ENCODE measurements around the gene SSH3. TPM values are rescaled to one million over a fixed set of nuclear protein-coding genes. Genes with fewer than 3 reads are reported as not detected.
A peak's percentile ranks its signal among the peaks of the same experiment; 100 is the strongest.

SSH3 gene
- total and polyA plus RNA-seq, 2 experiments from 2014 or later: 26.7 to 39.9 TPM

GRCh38 chr11:67353317-67354074 is 50.2 kb downstream of the SSH3 start, which contains the start of gene POLD4:
TSS of gene POLD4 (minus strand) at chr11:67353546. CDS start at chr11:67353399, 147 bp downstream.
- TF ChIP-seq CTCF (IDR thresholded peaks at IDR 0.05; ENCODE audit: low read depth, low read length): no peak
- DNase-seq (ENCODE audit: low read depth in 1 of 2, low spot score in 1 of 2): peak; percentile 97 to 99
- Histone ChIP-seq H3K9me3 (ENCODE audit: low read depth) (no peaks in the 10 kb centered on the region), H3K4me1 (ENCODE audit: low read depth) (peaks cover 10% of the 10 kb centered on the region), H3K36me3 (no peaks in the 10 kb centered on the region), H3K27ac (peak within 1 kb of the TSS; percentile 91), H3K27me3 (no peaks in the 10 kb centered on the region), H3K4me3 (peak within 1 kb of the TSS; percentile 67)

GRCh38 chr11:67354075-67355022 is 51.0 kb downstream of the SSH3 start:
- Histone ChIP-seq H3K36me3 (no peaks in the 10 kb centered on the region), H3K4me3 (peak overlapping the region; percentile 67), H3K9me3 (ENCODE audit: low read depth) (no peaks in the 10 kb centered on the region), H3K4me1 (ENCODE audit: low read depth) (peaks cover 10% of the 10 kb centered on the region), H3K27ac (peak overlapping the region; percentile 91), H3K27me3 (no peaks in the 10 kb centered on the region)
- peak in 1 of 2 donors; percentile 93 for DNase-seq (ENCODE audit: low read depth in 1 of 2, low spot score in 1 of 2)
- TF ChIP-seq CTCF (IDR thresholded peaks at IDR 0.05; ENCODE audit: low read depth, low read length): peak; percentile 4

- Histone ChIP-seq H3K27ac (no peak overlapping the region), H3K4me3 (no peak overlapping the region), H3K9me3 (ENCODE audit: low read depth) (no peaks in the 10 kb centered on the region), H3K27me3 (no peaks in the 10 kb centered on the region), H3K36me3 (no peaks in the 10 kb centered on the region), H3K4me1 (ENCODE audit: low read depth) (peaks cover 10% of the 10 kb centered on the region)
- no peak for TF ChIP-seq CTCF (IDR thresholded peaks at IDR 0.05; ENCODE audit: low read depth, low read length)
- no peak for DNase-seq (ENCODE audit: low read depth in 1 of 2, low spot score in 1 of 2)
These were observed 51.9 kb downstream of the SSH3 start for GRCh38 chr11:67355023-67355793.

- TF ChIP-seq CTCF (IDR thresholded peaks at IDR 0.05; ENCODE audit: low read depth, low read length): no peak
- Histone ChIP-seq H3K9me3 (ENCODE audit: low read depth) (no peaks in the 10 kb centered on the region), H3K27me3 (no peaks in the 10 kb centered on the region), H3K27ac (no peak overlapping the region), H3K36me3 (no peaks in the 10 kb centered on the region), H3K4me1 (ENCODE audit: low read depth) (peaks cover 10% of the 10 kb centered on the region), H3K4me3 (no peak overlapping the region)
- DNase-seq (ENCODE audit: low read depth in 1 of 2, low spot score in 1 of 2): no peak
These were observed 52.6 kb downstream of the SSH3 start for GRCh38 chr11:67355794-67356386.
